Central memory CD8-positive, alpha-beta T cell (primary cell): Measurements from ENCODE around the gene PASK.
A peak's percentile ranks its signal among the peaks of the same experiment; 100 is the strongest.

Source experiments
- ATAC-seq: fragments of 150-1000 bp; cut with Tn5 transposase; replicated peaks from 2 replicates; pipeline ENCODE4 v1.10.0; 2022; ENCODE audit warnings: mild to moderate bottlenecking, moderate FRiP score, moderate number of reproducible peaks; ENCODE audit not compliant: poor library complexity, severe bottlenecking; ENCODE audit errors: extremely low read depth
- DNase-seq, 2 donors: peaks; one replicate each; pipeline ENCODE4 v3.0.0; 2021; ENCODE audit warnings: low spot score in 2 of 2
- H3K27ac Mint-ChIP-seq: one replicate; pipeline ENCODE4 v1.8.0; 2022; ENCODE audit warnings: low read depth, mild to moderate bottlenecking, moderate library complexity, mixed read lengths
- H3K27me3 Mint-ChIP-seq: one replicate; pipeline ENCODE4 v1.8.0; 2022; ENCODE audit warnings: mixed read lengths
- H3K36me3 Mint-ChIP-seq: one replicate; pipeline ENCODE4 v1.8.0; 2022; ENCODE audit warnings: mild to moderate bottlenecking, moderate library complexity, mixed read lengths; ENCODE audit not compliant: insufficient read depth
- H3K4me1 Mint-ChIP-seq: one replicate; pipeline ENCODE4 v1.8.0; 2022; ENCODE audit warnings: mixed read lengths
- H3K4me3 Mint-ChIP-seq: one replicate; pipeline ENCODE4 v1.8.0; 2022; ENCODE audit warnings: mild to moderate bottlenecking, moderate library complexity, mixed read lengths
- H3K9me3 Mint-ChIP-seq: one replicate; pipeline ENCODE4 v1.8.0; 2022; ENCODE audit warnings: mixed read lengths

PASK gene

DNA sequence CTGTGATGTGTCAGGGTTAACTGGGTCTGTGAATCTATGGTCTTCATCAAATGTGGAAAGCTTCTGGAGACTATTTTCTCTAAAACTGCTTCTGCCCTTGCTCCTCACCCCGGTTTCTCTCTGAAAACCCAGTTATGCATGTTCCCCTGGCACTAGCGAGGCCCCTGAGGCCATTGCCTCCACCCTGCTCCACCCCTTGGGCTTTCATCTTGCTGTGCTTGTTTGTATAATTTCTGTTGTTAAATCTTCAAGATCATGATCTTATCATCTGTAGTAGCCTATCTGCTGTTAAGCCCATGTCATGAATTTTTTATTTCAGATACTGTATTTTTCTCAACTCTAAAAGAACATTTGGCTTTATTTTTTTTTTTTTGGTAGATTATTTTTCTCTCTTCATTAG lies 24.3 kb upstream of the PASK start:
- Mint-ChIP-seq H3K27ac (peak overlapping the region; percentile 44), H3K4me1 (peaks cover 8% of the 10 kb centered on the region), H3K36me3 (peaks cover 47% of the 10 kb centered on the region), H3K27me3 (no peaks in the 10 kb centered on the region), H3K9me3 (peaks cover 8% of the 10 kb centered on the region), H3K4me3 (no peak overlapping the region)
- DNase-seq (no peak), ATAC-seq (no peak)

- H3K36me3 Mint-ChIP-seq, result peaks cover 53% of the 10 kb centered on the region
- H3K27ac Mint-ChIP-seq, result no peak overlapping the region
- DNase-seq (no peak), ATAC-seq (no peak)
- H3K4me3 Mint-ChIP-seq, result no peak overlapping the region
- H3K4me1 Mint-ChIP-seq, result no peaks in the 10 kb centered on the region
- peaks cover 8% of the 10 kb centered on the region for H3K9me3 Mint-ChIP-seq
- H3K27me3 Mint-ChIP-seq, result no peaks in the 10 kb centered on the region
Measured at GRCh38 chr2:241168366-241168765, 19.1 kb upstream of the PASK start.

DNA sequence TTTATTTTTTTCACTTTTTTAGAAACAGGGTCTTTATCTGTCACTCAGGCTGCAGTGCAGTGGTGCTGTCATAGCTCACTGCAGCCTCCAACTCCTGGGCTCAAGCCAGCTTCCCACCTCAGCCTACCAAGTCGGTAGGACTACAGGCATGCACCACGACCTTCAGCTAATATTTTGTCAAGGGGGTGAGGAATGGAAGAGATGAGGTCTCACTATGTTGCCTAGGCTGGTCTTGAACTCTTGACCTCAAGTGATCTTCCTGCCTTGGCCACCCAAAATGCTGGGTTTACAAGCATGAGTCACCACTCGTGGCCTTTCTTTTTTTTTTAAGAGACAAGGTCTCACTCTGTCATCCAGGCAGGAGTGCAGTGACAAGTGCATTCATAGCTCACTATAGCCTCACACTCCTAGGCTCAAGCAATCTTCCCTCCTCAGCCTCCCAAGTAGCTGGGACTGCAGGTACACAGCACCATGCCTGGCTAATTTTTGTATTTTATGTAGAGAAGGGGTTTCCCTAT lies 14.4 kb upstream of the PASK start:
- Mint-ChIP-seq H3K4me1 (peaks cover 6% of the 10 kb centered on the region), H3K9me3 (no peaks in the 10 kb centered on the region), H3K36me3 (peaks cover 44% of the 10 kb centered on the region), H3K27me3 (no peaks in the 10 kb centered on the region), H3K4me3 (no peak overlapping the region), H3K27ac (no peak overlapping the region)
- no peak for DNase-seq
- no peak for ATAC-seq

GRCh38 chr2:241161646-241162281 lies 12.5 kb upstream of the PASK start:
- no peak overlapping the region for H3K4me3 Mint-ChIP-seq
- H3K27ac Mint-ChIP-seq, result no peak overlapping the region
- H3K4me1 Mint-ChIP-seq, result peaks cover 16% of the 10 kb centered on the region
- DNase-seq (no peak), ATAC-seq (no peak)
- peaks cover 38% of the 10 kb centered on the region for H3K36me3 Mint-ChIP-seq
- H3K9me3 Mint-ChIP-seq, result no peaks in the 10 kb centered on the region
- H3K27me3 Mint-ChIP-seq, result no peaks in the 10 kb centered on the region

DNA sequence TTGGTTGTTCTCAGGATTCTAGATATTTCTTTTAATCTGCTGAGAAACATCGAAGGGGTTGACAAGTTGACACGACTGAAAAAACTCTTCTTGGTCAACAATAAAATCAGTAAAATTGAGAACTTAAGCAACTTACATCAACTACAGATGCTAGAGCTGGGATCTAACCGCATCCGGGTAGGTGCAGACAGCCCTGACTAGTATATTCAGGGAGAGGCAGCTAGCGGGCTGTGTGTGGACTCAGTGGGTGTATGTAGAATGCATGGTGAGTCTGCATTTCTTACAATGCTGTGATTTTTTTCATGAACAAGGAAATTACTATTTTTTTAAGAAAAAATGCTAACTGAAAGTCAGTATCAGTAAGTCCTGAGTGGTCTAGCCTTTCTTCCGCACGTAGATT lies 11.0 kb upstream of the PASK start:
- H3K27me3 Mint-ChIP-seq, result no peaks in the 10 kb centered on the region
- H3K4me1 Mint-ChIP-seq, result peaks cover 20% of the 10 kb centered on the region
- H3K9me3 Mint-ChIP-seq, result no peaks in the 10 kb centered on the region
- no peak overlapping the region for H3K27ac Mint-ChIP-seq
- H3K36me3 Mint-ChIP-seq, result peaks cover 31% of the 10 kb centered on the region
- no peak overlapping the region for H3K4me3 Mint-ChIP-seq
- DNase-seq, result no peak
- ATAC-seq, result no peak

DNA sequence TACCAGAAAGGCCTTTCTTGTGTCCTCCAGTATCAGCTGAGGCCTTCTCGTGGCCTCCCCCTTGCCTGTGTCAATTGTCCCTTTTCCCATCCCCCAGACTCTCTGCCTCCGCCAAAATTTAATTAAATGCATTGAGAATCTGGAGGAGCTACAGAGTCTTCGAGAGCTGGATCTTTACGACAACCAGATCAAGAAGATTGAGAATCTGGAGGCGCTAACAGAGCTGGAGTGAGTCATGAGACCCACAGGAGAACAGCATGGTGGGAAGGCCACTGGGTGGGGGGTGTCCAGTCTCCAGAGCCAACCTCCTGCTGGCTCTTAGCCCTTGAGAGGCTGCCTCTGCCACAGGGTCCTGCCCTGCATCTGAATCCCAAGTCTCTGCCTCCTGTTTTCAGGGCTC lies 9.8 kb upstream of the PASK start:
- no peak overlapping the region for H3K4me3 Mint-ChIP-seq
- H3K27me3 Mint-ChIP-seq, result no peaks in the 10 kb centered on the region
- no peaks in the 10 kb centered on the region for H3K9me3 Mint-ChIP-seq
- no peak for DNase-seq
- H3K36me3 Mint-ChIP-seq, result peaks cover 32% of the 10 kb centered on the region
- H3K27ac Mint-ChIP-seq, result no peak overlapping the region
- no peak for ATAC-seq
- H3K4me1 Mint-ChIP-seq, result peaks cover 20% of the 10 kb centered on the region

- Mint-ChIP-seq H3K9me3 (no peaks in the 10 kb centered on the region), H3K36me3 (peaks cover 31% of the 10 kb centered on the region), H3K4me3 (no peak overlapping the region), H3K4me1 (peaks cover 20% of the 10 kb centered on the region), H3K27ac (no peak overlapping the region), H3K27me3 (no peaks in the 10 kb centered on the region)
- DNase-seq (no peak), ATAC-seq (no peak)
Measured at GRCh38 chr2:241158546-241158900, 9.3 kb upstream of the PASK start.

- H3K4me3 Mint-ChIP-seq, result no peak overlapping the region
- peaks cover 32% of the 10 kb centered on the region for H3K36me3 Mint-ChIP-seq
- DNase-seq (no peak), ATAC-seq (no peak)
- H3K4me1 Mint-ChIP-seq, result peaks cover 26% of the 10 kb centered on the region
- H3K27ac Mint-ChIP-seq, result no peak overlapping the region
- no peaks in the 10 kb centered on the region for H3K27me3 Mint-ChIP-seq
- H3K9me3 Mint-ChIP-seq, result no peaks in the 10 kb centered on the region
Measured at GRCh38 chr2:241157841-241158545, 8.7 kb upstream of the PASK start.

DNA sequence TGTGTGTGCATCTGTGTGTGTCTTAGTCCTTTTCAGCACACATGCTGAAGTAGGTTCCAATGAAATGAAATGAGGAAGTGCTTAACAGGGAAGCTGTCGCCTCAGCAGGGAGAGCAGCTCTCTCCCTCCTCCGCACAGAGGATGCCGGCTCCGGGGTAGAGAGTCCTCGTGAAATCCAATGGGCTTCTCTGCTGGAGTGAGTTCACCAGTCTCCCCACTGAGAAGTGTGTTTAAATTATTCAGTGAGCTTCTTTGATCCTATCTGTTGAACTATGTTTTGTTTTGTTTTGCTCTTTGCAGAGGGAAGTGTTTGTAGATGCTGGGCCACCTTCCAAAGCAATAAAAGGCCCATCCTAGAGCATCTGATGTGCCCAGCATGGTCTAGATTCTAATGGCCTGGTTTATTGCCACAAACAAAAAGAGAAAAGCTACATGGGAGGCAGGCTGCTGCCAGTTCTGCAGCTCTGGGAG lies 7.7 kb upstream of the PASK start:
- no peak for ATAC-seq
- Mint-ChIP-seq H3K36me3 (peaks cover 29% of the 10 kb centered on the region), H3K4me3 (no peak overlapping the region), H3K9me3 (no peaks in the 10 kb centered on the region), H3K27ac (no peak overlapping the region), H3K27me3 (no peaks in the 10 kb centered on the region), H3K4me1 (peaks cover 24% of the 10 kb centered on the region)
- DNase-seq, result no peak

DNA sequence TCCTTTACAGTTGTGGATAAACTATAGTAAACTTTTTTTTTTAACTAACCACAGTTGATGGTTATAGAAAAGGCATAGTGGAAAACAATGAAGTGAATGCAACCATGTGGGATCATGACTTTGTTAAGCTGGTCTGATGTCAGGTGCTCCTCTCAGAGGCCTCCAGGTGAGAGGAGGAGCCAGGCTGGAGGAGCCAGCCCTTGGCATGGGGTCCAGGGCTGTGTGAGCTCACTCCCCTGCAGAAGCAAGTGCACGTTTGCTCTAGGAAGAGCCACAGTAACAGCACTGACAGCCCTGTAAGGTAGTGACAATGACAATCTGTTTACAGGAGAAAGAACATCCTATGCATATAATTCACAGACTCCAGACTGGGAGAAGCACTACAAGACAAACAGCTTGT lies 6.7 kb upstream of the PASK start:
- Mint-ChIP-seq H3K4me3 (no peak overlapping the region), H3K9me3 (no peaks in the 10 kb centered on the region), H3K27me3 (no peaks in the 10 kb centered on the region), H3K36me3 (peaks cover 29% of the 10 kb centered on the region), H3K27ac (no peak overlapping the region), H3K4me1 (peaks cover 34% of the 10 kb centered on the region)
- ATAC-seq (no peak), DNase-seq (no peak)

DNA sequence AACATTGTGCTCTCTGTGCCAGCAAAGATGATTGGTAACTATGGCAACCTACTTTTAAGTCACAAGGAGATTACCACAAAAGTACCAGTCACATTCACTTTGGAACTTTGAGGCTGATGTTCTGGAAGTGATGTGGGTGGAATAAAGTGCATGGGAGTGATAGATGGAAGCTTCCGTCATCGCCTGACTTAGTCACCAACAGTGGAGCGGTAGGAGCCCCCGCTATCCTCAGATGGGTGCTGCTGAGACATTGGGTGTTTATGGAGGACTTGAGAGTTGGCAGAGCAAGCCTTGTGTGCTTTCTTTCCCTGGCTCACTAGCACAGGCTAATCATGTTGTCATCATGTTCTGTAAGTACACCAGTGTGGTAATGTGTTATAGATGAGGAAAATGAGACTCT lies 5.6 kb upstream of the PASK start:
- no peak overlapping the region for H3K27ac Mint-ChIP-seq

DNA sequence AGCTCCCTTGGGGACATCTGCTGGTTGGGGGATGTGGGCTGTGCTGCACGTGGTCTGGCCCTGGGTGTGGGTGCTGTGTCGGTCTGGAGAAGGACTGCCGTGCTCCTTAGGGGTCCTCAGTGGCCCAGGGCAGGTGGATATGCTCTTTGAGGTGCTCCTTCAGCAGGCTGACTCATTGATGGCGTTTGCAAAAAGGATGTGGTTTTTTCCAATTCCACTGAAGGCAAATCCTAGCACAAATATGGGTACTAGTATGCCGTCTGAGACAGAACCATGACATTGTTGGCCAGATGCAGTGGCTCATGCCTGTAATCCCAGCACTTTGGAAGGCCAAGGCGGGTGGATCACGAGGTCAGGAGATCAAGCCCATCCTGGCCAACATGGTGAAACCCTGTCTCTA lies 4.3 kb upstream of the PASK start:
- Mint-ChIP-seq H3K27me3 (no peaks in the 10 kb centered on the region), H3K4me3 (no peak overlapping the region), H3K27ac (no peak overlapping the region), H3K4me1 (peaks cover 45% of the 10 kb centered on the region), H3K36me3 (peaks cover 29% of the 10 kb centered on the region), H3K9me3 (no peaks in the 10 kb centered on the region)
- ATAC-seq (no peak), DNase-seq (no peak)

More for the DNA sequence above, 5.6 kb upstream of the PASK start:
- Mint-ChIP-seq H3K4me3 (no peak overlapping the region), H3K36me3 (peaks cover 32% of the 10 kb centered on the region), H3K9me3 (no peaks in the 10 kb centered on the region), H3K27me3 (no peaks in the 10 kb centered on the region), H3K4me1 (peaks cover 41% of the 10 kb centered on the region)
- ATAC-seq (no peak), DNase-seq (no peak)

GRCh38 chr2:241151934-241152660 lies 2.8 kb upstream of the PASK start:
- Mint-ChIP-seq H3K4me3 (peak overlapping the region; percentile 90), H3K27ac (peak overlapping the region; percentile 42), H3K9me3 (no peaks in the 10 kb centered on the region), H3K36me3 (peaks cover 25% of the 10 kb centered on the region), H3K27me3 (no peaks in the 10 kb centered on the region), H3K4me1 (peaks cover 45% of the 10 kb centered on the region)
- ATAC-seq (no peak), DNase-seq (no peak)
